Ascending aorta (tissue), 2 donors: Measurements from ENCODE around the gene VANGL2. TPM values are rescaled to one million over a fixed set of nuclear protein-coding genes. Genes with fewer than 3 reads are reported as not detected.

ENCODE experiments used
- DNase-seq, 2 donors: peaks; one replicate each; pipeline ENCODE4 v3.0.0-alpha.2; 2019; ENCODE audit warnings: low spot score in 2 of 2
- H3K27ac ChIP-seq, 2 donors: fragments of 200-600 bp; sonication (generic); one replicate each; pipeline ENCODE4 v1.5.1; 2016 to 2017; ENCODE audit warnings: mild to moderate bottlenecking in 1 of 2
- H3K27me3 ChIP-seq: fragments of 200-600 bp; sonication (generic); one replicate; pipeline ENCODE4 v1.5.1; 2017
- H3K36me3 ChIP-seq, 2 donors: fragments of 200-600 bp; sonication (generic); one replicate each; pipeline ENCODE4 v1.5.1; 2016
- H3K4me1 ChIP-seq, 2 donors: fragments of 200-600 bp; sonication (generic); one replicate each; pipeline ENCODE4 v1.5.1; 2016 to 2017; ENCODE audit warnings: mild to moderate bottlenecking in 1 of 2
- H3K4me3 ChIP-seq, 2 donors: fragments of 200-600 bp; sonication (generic); one replicate each; pipeline ENCODE4 v1.5.1; 2016 to 2017; ENCODE audit warnings: mild to moderate bottlenecking in 1 of 2
- H3K9me3 ChIP-seq, 2 donors: fragments of 200-600 bp; sonication (generic); one replicate each; pipeline ENCODE4 v1.5.1; 2016
- intact Hi-C: fragments of 100-400 bp; cut with DNase I; formaldehyde crosslinking; loops from one replicate; pipeline ENCODE4 v1.15.1; 2023
- total RNA-seq: library from RNA; depleted of rRNA; stranded (reverse); fragments of >200 nt; gene quantifications from one replicate; pipeline ENCODE4 v1.1.0, GENCODE V29; 2016
- TF ChIP-seq, protein P1 (sequence below), 3 experiments: fragments of 200-600 bp in 2 of 3; fragments of 450-650 bp in 1 of 3; sonication (generic) in 2 of 3; IDR thresholded peaks; one replicate each; pipeline ENCODE4 v1.5.1; 2016 to 2019; ENCODE audit warnings: antibody characterized with exemption in 3 of 3, mild to moderate bottlenecking in 1 of 3, moderate library complexity in 1 of 3

Gene VANGL2
- total RNA-seq, 1 donor from 2014 or later = 0.96 TPM

- H3K36me3 ChIP-seq = no peaks in the 10 kb centered on the region
- TF ChIP-seq, protein P1, sequence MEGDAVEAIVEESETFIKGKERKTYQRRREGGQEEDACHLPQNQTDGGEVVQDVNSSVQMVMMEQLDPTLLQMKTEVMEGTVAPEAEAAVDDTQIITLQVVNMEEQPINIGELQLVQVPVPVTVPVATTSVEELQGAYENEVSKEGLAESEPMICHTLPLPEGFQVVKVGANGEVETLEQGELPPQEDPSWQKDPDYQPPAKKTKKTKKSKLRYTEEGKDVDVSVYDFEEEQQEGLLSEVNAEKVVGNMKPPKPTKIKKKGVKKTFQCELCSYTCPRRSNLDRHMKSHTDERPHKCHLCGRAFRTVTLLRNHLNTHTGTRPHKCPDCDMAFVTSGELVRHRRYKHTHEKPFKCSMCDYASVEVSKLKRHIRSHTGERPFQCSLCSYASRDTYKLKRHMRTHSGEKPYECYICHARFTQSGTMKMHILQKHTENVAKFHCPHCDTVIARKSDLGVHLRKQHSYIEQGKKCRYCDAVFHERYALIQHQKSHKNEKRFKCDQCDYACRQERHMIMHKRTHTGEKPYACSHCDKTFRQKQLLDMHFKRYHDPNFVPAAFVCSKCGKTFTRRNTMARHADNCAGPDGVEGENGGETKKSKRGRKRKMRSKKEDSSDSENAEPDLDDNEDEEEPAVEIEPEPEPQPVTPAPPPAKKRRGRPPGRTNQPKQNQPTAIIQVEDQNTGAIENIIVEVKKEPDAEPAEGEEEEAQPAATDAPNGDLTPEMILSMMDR (IDR thresholded peaks at IDR 0.05) = no peak
These were observed 33.4 kb upstream of the VANGL2 start, which contains the start of gene NHLH1 for GRCh38 chr1:160366731-160367515. NHLH1 (plus strand) TSS chr1:160367071; CDS start chr1:160370732, 3,661 bp downstream.

DNA sequence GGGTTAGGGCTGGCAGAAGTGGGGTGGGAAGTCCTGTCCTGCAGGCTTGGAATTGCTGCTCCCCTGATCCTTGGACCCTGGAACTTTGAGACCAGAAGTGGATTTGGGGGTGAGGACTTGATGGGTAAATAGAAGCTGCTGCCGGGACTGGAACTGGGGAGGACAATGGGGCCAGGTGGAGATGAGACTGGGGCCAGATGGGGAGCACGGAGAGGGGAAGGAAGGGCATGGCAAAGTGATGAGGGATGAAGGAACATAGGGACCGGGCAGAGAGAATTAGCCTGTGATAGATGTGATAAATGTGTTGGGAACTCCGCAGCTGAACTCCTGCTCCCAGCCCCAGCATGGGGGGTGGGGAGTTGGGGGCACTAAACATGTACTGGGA, 32.9 kb upstream of the VANGL2 start:
- intact Hi-C loops = no loop called here
- H3K9me3 ChIP-seq = no peaks in the 10 kb centered on the region
- no peak overlapping the region for H3K27ac ChIP-seq
- H3K36me3 ChIP-seq = no peaks in the 10 kb centered on the region
- DNase-seq = no peak
- no peaks in the 10 kb centered on the region for H3K27me3 ChIP-seq
- H3K4me1 ChIP-seq = no peaks in the 10 kb centered on the region
- TF ChIP-seq, protein P1 (IDR thresholded peaks at IDR 0.05) = no peak
- H3K4me3 ChIP-seq = no peak overlapping the region

More at GRCh38 chr1:160366731-160367515, 33.4 kb upstream of the VANGL2 start, which contains the start of gene NHLH1:
- DNase-seq = no peak
- H3K9me3 ChIP-seq = no peaks in the 10 kb centered on the region
- H3K4me3 ChIP-seq = no peak within 1 kb of the TSS
- no peak within 1 kb of the TSS for H3K27ac ChIP-seq
- H3K4me1 ChIP-seq = no peaks in the 10 kb centered on the region
- no peaks in the 10 kb centered on the region for H3K27me3 ChIP-seq
- intact Hi-C loops = no loop called here

- H3K9me3 ChIP-seq = no peaks in the 10 kb centered on the region
- no peaks in the 10 kb centered on the region for H3K4me1 ChIP-seq
- DNase-seq = no peak
- intact Hi-C loops = no loop called here
- H3K4me3 ChIP-seq = no peak overlapping the region
- H3K27ac ChIP-seq = no peak overlapping the region
- H3K36me3 ChIP-seq = no peaks in the 10 kb centered on the region
- no peaks in the 10 kb centered on the region for H3K27me3 ChIP-seq
- TF ChIP-seq, protein P1 (IDR thresholded peaks at IDR 0.05) = no peak
These were observed 32.1 kb upstream of the VANGL2 start for GRCh38 chr1:160367934-160368923.

DNA sequence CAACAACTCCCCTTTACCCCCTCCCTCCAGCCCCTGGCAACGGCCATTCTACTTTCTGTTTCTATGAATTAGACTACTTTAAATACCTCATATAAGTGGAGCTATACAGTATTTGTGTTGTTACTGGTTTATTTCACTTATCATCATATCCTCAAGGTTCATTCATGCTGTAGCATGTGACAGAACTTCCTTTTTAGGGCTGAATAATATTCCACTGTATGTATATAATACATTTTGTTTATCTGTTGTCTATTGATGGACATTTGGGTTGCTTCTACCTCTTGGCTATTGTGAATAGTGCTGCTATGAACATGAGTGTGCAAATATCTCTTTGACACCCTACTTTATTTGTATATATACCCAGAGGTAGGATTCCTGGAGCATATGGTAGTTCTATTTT, 31.3 kb upstream of the VANGL2 start:
- Histone ChIP-seq H3K4me3 (no peak overlapping the region), H3K36me3 (no peaks in the 10 kb centered on the region), H3K27me3 (no peaks in the 10 kb centered on the region), H3K4me1 (no peaks in the 10 kb centered on the region), H3K27ac (no peak overlapping the region), H3K9me3 (no peaks in the 10 kb centered on the region)
- intact Hi-C loops = no loop called here
- TF ChIP-seq, protein P1 (IDR thresholded peaks at IDR 0.05) = no peak
- no peak for DNase-seq

DNA sequence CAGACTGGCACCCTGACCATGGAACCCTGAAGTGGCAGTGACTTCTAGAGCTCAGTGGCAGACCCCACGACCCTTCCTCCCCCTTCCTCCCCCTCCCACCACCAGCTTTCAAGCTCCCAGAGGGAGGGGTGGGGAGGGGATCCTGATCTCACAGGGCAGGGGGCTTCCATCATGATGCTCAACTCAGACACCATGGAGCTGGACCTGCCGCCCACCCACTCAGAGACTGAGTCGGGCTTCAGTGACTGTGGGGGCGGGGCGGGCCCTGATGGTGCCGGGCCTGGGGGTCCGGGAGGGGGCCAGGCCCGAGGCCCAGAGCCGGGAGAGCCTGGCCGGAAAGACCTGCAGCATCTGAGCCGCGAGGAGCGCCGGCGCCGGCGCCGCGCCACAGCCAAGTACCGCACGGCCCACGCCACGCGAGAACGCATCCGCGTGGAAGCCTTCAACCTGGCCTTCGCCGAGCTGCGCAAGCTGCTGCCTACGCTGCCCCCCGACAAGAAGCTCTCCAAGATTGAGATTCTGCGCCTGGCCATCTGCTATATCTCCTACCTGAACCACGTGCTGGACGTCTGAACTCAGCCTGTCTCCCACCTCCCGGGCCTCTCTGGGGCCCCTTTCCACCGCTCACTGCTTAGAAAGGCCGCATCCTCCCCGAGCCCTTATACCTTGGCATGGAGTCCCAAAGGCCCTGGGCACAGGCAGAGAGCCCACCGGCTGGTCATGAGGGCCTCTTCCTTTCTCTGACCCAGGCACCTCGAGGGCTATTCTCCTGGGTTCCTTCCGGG, 29.6 kb upstream of the VANGL2 start:
- H3K4me1 ChIP-seq = no peaks in the 10 kb centered on the region
- TF ChIP-seq, protein P1 (IDR thresholded peaks at IDR 0.05) = no peak
- no peak for DNase-seq
- no peaks in the 10 kb centered on the region for H3K27me3 ChIP-seq
- no peak overlapping the region for H3K27ac ChIP-seq
- H3K9me3 ChIP-seq = no peaks in the 10 kb centered on the region
- intact Hi-C loops = no loop called here
- H3K4me3 ChIP-seq = no peak overlapping the region
- H3K36me3 ChIP-seq = no peaks in the 10 kb centered on the region
